GM21447 (cell line): Measurements from ENCODE around the gene DDRGK1.
"Not testable (repeated sequence)": the region's sequence is repeated elsewhere in the genome, so short reads cannot be mapped to it uniquely, and the experiment has no call there.

Experiments
- ATAC-seq: cut with Tn5 transposase; IDR thresholded peaks from one replicate; pipeline ENCODE4 v1.9.1; 2021; ENCODE audit not compliant: unreplicated experiment

Gene DDRGK1

GRCh38 chr20:3218307-3218988, 14.0 kb upstream of the DDRGK1 start:
- no peak for ATAC-seq

- not testable (repeated sequence) for ATAC-seq
Observed at GRCh38 chr20:3215359-3215917, 11.0 kb upstream of the DDRGK1 start.

DNA sequence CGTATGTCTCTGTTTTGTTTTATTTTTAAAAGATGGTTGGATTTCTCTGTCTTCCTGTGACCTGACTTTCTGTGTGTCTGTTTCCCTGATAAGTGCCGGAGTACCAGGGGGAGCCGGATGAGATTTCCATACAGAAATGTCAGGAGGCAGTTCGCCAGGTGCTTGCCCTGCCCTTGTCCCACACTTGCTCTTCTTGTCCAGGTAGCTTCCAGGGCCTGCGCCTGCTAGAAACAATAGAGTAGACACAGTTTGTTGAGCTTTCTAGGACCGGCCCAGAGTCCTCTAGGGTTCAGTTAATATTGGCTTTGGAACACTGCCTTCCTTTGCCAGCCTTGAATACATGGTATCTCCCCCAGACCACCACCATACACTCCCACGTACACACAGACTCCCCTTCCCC, 8.7 kb upstream of the DDRGK1 start:
- ATAC-seq: no peak

DNA sequence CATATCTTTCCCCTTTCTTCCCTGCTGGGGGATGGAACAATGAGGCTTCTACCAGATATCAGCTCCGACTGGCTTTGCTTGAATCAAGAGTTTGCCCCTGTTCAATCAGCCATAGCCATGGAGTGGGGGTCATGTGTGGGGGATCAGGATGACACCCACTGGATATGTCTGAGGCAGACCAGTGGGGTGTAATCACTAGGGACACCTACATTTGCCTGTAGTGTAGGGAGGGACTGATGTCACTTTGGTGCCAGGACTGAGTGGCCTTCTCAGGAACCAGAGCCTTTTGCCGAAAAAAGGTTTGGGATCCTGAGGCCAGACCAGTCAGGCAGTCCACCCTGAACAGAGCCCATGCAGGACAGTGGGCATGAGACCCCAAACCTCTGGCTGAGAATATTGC, 5.9 kb upstream of the DDRGK1 start:
- ATAC-seq: no peak

- ATAC-seq: peak; percentile 12
Observed at GRCh38 chr20:3209946-3210317, 5.5 kb upstream of the DDRGK1 start.

DNA sequence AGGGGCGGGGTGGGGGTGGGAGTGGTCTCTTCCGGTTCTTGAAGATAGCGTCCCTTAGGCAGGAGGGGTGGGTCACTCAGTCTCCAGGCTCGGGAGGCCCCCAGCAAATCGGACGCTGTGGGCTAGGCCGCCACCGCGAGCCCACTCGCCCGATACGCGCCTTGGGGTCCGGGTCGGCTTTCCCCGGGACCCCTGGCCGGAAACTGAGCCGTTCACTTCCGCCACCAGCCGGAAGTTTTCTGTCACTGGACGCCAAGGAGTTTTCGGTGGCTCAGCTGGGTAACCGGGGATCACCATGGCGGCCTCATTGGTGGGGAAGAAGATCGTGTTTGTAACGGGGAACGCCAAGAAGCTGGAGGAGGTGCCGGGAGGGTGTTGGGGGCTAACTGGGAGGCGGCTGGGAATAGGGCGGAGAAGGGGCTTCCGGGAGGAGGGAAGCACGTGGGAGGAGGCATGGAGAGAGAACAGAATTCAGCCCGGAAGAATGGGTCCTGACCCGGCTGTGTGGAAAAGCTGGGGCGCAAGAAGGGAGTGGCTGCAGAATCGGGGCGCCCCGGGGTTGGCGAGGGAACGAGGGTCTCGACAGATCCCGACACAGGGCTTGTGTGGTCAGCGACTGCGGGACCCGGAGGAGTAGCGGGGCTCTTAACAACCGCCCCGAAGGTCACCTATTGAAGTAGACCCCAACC, 4.9 kb upstream of the DDRGK1 start, which contains the start of gene ITPA:
Gene ITPA (plus strand): TSS at position 242 of the 689 bp plus-strand sequence. CDS start 54 bp downstream, at position 296.
- ATAC-seq: peak; percentile 42

- peak; percentile 6 for ATAC-seq
Observed at GRCh38 chr20:3208786-3209256, 4.3 kb upstream of the DDRGK1 start.

DNA sequence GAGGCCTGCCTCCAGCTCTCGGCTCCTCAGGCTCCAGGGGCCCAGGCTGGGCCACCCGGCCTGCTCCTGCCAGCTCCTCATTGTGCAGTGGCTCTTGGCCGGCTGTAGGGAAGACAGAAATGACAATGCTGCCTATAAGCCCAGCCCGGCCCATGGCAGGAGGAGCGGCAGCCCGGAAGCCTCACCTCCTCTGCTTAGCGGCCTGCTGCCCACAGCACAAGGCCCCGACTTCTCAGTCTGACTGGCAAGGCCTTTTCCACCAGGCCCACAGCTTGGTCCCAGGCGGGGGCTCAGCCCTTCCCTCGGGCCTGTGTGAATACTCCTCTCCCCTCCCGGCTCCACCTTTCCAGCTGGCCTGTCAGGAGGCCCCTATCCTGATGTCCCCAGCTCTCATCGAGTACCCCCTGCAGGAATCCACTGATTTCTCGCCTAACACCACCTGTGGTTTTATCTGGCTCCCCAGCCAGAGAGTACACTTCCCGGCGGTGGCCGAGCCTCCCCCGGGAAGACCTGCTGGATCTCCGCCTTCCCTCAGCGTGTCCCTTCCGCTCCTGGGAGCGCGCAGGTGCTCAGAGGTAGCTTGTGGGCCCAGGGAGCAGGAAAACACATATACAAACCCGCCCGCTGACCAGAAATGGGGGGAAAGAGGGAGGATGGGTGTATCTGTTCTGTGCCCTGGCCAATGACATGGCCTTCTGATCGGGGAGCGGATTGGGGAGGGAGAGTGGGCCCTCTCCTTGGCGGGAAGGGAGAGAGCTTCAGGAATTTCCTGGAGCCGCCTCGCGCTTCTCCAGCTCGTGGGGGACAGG, 963 bp downstream of the DDRGK1 start:
- ATAC-seq: peak; percentile 20

DNA sequence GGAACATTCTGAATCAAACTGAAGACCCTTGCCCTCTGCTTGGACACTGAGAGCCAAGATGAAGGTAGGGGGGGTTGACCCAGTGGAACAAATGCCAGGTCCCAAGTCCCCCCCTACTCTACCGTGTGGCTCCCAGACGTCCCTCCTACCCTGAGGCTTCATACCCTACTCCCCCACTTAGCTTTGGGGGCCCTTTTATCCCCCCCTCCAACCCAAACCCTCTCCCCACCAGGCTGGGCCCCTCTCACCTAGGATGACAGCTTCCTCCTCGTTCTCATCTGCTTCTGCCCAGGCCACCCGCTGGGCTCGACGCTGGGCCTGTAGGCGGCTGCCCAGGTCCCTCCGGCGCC, 1.5 kb downstream of the DDRGK1 start:
- ATAC-seq: no peak

GRCh38 chr20:3199976-3200755, 4.3 kb downstream of the DDRGK1 start:
- ATAC-seq: no peak

- no peak for ATAC-seq
Observed at GRCh38 chr20:3199206-3199605, 5.3 kb downstream of the DDRGK1 start.

DNA sequence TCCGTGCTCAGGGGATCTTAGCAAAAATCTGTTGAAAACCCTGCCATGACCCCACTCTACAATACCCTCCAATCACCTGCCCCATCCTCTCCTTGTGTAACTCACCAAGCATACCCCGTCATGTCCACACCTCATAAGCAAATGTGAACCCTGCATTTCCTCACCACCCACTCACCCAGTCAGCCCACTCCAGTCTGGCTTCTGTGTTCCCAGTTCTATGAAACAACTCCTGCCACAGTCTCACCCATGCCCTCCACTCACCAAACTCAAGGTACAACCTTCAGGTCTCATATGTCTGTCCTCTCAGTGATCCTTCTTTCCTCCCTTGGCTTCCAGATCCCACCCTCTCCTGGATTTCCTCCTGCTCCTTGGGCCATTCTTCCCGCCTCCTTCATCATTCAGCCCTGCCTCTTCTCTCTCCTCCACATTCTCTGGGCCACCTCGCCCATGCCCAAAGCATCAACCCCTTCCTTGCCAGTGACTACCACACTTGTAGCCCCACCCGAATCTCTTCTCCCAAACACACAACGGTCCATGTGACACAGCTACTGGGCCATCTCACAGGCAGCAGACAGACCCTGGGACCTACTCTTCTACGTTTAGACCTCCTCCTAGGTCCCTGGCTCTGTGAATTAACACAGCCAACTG, 8.8 kb downstream of the DDRGK1 start:
- ATAC-seq: no peak

- ATAC-seq: no peak
Observed at GRCh38 chr20:3194617-3195280, 9.7 kb downstream of the DDRGK1 start.

DNA sequence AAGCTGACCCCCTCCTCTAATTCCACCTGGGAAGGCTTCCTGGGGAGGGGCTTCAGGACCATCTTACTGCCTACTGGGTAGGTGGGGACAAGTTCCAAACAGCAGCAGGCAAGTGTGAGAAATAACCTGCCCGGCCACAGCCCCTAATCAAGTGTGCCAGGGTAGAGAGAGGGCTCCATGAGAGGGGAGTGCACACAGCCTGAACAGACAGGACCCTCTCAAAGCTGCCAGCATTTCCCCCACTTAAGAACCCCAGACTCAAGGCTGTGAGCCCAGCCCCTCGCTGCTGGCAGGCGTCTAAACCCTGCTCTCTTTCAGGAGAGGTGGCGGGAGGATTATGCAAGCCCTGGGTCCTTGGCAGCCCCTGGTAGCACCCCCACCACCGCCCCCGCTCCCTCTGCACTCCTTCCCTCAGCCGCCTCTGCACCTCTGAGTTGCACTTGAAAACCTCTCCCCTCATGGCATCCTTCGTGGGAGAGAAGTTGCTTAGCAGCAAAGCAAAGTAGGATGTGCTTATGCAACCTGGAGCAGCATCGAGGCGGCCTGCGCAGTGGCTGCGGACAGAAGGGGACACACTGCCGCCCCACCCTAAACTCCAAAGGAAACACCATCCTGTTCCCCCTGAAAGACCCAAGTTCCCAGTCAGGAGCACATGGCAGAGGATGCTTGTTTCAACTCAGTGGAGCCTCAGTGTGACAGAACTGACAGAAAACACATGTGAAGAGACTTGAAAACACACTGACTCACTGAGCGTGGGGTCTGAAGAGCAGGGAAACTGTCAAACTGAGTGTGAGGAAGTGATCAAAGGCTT, 10.5 kb downstream of the DDRGK1 start:
- ATAC-seq: no peak

DNA sequence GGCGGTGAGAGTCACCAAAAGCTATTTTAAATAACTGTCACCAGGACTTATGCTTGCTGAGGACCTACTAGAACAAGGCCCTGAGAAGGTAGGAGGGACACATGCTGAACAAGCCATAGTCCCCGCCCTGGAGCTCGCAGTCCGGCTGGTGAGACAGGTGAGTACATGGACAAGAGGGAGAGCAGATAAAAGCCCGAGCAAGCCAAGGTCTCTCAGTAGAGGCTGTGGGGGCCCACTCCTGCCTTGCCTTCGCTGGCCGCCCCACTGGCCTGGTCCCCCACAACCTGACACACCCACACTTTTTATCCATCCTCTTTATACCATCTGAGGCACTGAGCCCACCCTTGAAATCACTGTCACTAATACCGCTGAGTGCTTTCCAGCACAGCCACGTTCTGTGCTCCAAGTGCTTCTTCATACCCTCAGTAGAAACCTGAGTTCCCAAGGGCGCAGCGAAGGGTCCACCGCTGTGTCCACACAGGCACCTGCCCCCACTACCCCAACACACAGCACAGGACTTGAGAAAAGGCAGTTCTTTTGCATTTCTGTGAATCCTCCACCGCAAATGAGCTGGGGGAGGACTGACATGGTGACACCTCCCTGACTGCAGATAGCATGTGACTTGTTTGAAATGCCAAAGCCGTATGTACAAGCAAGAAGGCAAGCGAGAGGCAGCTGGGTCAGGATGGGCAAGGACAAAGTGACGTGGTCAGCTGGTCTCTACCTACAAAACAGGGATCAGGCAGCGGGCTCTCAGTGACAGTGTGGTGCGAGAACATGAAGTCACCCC, 12.1 kb downstream of the DDRGK1 start:
- no peak for ATAC-seq

DNA sequence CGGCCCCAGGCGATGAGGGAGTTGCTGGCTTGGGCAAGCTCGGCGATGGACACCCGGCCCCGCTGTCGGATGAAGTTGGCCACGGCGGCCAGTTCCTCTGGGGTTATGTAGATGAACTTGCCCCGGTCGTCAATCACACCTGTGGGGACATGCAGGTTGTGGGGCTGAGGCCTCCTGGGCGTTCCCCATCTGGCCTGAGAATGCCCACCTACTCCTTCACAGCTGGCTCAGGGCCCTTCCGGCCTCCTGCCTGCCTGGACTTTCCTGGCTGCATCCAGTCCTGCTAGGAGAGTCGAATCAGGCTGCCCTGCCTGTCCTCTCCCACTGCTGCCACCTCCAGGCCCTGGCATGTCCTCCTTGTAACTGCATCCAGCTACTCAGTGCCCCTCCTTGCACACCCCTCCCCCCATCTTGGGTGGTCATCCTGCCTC, 13.8 kb downstream of the DDRGK1 start:
- no peak for ATAC-seq

- no peak for ATAC-seq
Observed at GRCh38 chr20:3189561-3190131, 14.8 kb downstream of the DDRGK1 start.
